ENCODE data around the gene FUS. TPM values are rescaled to one million over a fixed set of nuclear protein-coding genes. Genes with fewer than 3 reads are reported as not detected.

Gene FUS
- total RNA-seq, 1 donor from 2014 or later: 309 TPM

DNA sequence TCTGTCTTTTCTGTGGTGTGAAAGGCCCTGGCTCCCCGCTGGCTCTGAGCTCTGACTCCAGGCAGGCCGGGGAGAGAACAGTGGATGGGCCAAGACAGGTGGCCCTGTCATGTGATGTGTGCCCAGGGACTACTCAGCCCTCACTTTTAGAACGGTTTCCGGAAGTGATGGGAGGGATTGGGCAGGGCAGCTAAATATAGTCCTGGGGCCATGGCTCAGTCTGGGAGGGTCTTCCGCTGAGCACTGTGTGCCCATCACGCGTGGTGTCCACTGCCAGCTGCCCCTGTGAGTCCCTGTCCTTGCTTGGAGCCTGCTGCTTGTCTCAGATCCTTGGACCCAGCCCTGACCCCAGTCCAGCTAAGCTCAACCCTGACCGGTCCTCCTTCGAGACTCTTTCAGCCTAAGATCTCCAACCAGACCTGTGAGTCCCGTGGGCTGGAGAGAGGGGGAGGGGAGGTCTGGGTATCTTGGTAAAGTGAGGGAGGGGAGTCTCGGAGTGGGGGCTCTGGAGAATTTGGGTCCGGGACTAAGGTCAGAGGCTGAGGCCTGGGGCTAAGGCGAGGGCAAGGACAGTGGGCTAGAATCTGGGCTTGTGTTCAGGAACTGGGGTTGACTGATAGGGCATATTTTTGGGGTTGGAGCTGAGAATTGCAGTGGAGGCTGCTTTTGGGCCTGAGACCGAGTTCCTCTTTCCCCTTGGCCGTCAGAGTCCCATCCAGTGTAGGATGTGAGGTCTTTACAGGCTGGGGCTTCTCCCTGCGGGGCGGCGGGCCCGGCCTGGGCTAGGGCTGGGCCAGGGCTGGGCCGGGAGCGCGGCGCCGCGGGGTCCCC lies 34.2 kb downstream of the FUS start, which contains the start of gene TRIM72:
Gene TRIM72 (plus strand): TSS at position 243 of the 831 bp plus-strand sequence. CDS start 620 bp downstream, outside the sequence.
- Histone ChIP-seq H2AFZ (ENCODE audit: low read depth, low read length) (peak within 1 kb of the TSS; percentile 88), H3K79me2 (ENCODE audit: insufficient read depth, low read length) (no peaks in the 10 kb centered on the region), H3K27ac (ENCODE audit: low read depth, low read length) (no peak within 1 kb of the TSS), H3K4me3 (ENCODE audit: insufficient read depth, low read depth, low read length) (peak within 1 kb of the TSS; percentile 51), H3K4me1 (ENCODE audit: insufficient read depth, low read length) (peaks cover 12% of the 10 kb centered on the region), H3K4me2 (ENCODE audit: low read length) (peak within 1 kb of the TSS; percentile 87), H4K20me1 (ENCODE audit: insufficient read depth, low read length) (no peaks in the 10 kb centered on the region), H3K27me3 (ENCODE audit: insufficient read depth, low read length) (peaks cover 46% of the 10 kb centered on the region), H3K9me3 (ENCODE audit: insufficient read depth, low read depth, low read length) (no peaks in the 10 kb centered on the region), H3K9ac (ENCODE audit: low read length) (peak within 1 kb of the TSS; percentile 27), H3K36me3 (ENCODE audit: insufficient read depth, low read length) (no peaks in the 10 kb centered on the region)
- no peaks in the 10 kb centered on the region for H3K9me3 Mint-ChIP-seq (ENCODE audit: unreplicated experiment)
- no peak for FAIRE-seq
- peak within 1 kb of the TSS; percentile 69 for H3K4me3 Mint-ChIP-seq (ENCODE audit: unreplicated experiment)
- TF ChIP-seq EZH2 (IDR thresholded peaks at IDR 0.05; ENCODE audit: insufficient read depth, low read length): no peak
- no peak for TF ChIP-seq CTCF (IDR thresholded peaks at IDR 0.05; ENCODE audit: insufficient read depth, low read depth, low read length)
- H3K27ac Mint-ChIP-seq (ENCODE audit: unreplicated experiment): no peak within 1 kb of the TSS
- DNase-seq (ENCODE audit: low read depth): no peak
- peaks cover 73% of the 10 kb centered on the region for H3K27me3 Mint-ChIP-seq (ENCODE audit: low read depth, unreplicated experiment)
- H3K4me1 Mint-ChIP-seq (ENCODE audit: low read depth, unreplicated experiment): no peaks in the 10 kb centered on the region
- H3K36me3 Mint-ChIP-seq (ENCODE audit: low read depth, unreplicated experiment): no peaks in the 10 kb centered on the region

DNA sequence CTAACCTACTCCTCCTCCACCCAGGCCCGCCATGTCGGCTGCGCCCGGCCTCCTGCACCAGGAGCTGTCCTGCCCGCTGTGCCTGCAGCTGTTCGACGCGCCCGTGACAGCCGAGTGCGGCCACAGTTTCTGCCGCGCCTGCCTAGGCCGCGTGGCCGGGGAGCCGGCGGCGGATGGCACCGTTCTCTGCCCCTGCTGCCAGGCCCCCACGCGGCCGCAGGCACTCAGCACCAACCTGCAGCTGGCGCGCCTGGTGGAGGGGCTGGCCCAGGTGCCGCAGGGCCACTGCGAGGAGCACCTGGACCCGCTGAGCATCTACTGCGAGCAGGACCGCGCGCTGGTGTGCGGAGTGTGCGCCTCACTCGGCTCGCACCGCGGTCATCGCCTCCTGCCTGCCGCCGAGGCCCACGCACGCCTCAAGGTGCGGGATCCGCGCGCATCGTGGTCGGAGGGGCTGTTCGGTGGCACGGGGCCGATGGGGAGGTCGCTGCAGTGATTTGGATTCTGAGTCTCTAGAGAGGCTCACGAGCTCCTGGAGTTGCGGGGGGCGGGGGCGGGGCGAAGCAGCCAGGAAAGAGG lies 34.9 kb downstream of the FUS start:
- H3K27me3 Mint-ChIP-seq (ENCODE audit: low read depth, unreplicated experiment): peaks cover 76% of the 10 kb centered on the region

More for the DNA sequence above, 34.9 kb downstream of the FUS start:
- Histone ChIP-seq H3K27me3 (ENCODE audit: insufficient read depth, low read length) (peaks cover 44% of the 10 kb centered on the region), H3K36me3 (ENCODE audit: insufficient read depth, low read length) (no peaks in the 10 kb centered on the region), H3K27ac (ENCODE audit: low read depth, low read length) (no peak overlapping the region), H3K4me1 (ENCODE audit: insufficient read depth, low read length) (peaks cover 12% of the 10 kb centered on the region), H3K9ac (ENCODE audit: low read length) (peak overlapping the region; percentile 27), H4K20me1 (ENCODE audit: insufficient read depth, low read length) (no peaks in the 10 kb centered on the region), H2AFZ (ENCODE audit: low read depth, low read length) (peak overlapping the region; percentile 88), H3K4me3 (ENCODE audit: insufficient read depth, low read depth, low read length) (peak overlapping the region; percentile 51), H3K4me2 (ENCODE audit: low read length) (peak overlapping the region; percentile 87), H3K79me2 (ENCODE audit: insufficient read depth, low read length) (no peaks in the 10 kb centered on the region), H3K9me3 (ENCODE audit: insufficient read depth, low read depth, low read length) (no peaks in the 10 kb centered on the region)
- Mint-ChIP-seq H3K9me3 (ENCODE audit: unreplicated experiment) (no peaks in the 10 kb centered on the region), H3K36me3 (ENCODE audit: low read depth, unreplicated experiment) (no peaks in the 10 kb centered on the region), H3K27ac (ENCODE audit: unreplicated experiment) (no peak overlapping the region), H3K4me3 (ENCODE audit: unreplicated experiment) (peak overlapping the region; percentile 69), H3K4me1 (ENCODE audit: low read depth, unreplicated experiment) (no peaks in the 10 kb centered on the region)
- no peak for DNase-seq (ENCODE audit: low read depth)
- FAIRE-seq: no peak
- TF ChIP-seq EZH2 (IDR thresholded peaks at IDR 0.05; ENCODE audit: insufficient read depth, low read length) (peak; percentile 92), CTCF (IDR thresholded peaks at IDR 0.05; ENCODE audit: insufficient read depth, low read depth, low read length) (no peak)

Data from astrocyte (in vitro differentiated cells and primary cell).